HG02678 (cell line): Measurements from ENCODE around the gene OLFM1.

ENCODE experiments used
- ATAC-seq: cut with Tn5 transposase; IDR thresholded peaks from one replicate; pipeline ENCODE4 v1.9.1; 2021; ENCODE audit warnings: mild to moderate bottlenecking, moderate library complexity; ENCODE audit not compliant: unreplicated experiment

Gene OLFM1

DNA sequence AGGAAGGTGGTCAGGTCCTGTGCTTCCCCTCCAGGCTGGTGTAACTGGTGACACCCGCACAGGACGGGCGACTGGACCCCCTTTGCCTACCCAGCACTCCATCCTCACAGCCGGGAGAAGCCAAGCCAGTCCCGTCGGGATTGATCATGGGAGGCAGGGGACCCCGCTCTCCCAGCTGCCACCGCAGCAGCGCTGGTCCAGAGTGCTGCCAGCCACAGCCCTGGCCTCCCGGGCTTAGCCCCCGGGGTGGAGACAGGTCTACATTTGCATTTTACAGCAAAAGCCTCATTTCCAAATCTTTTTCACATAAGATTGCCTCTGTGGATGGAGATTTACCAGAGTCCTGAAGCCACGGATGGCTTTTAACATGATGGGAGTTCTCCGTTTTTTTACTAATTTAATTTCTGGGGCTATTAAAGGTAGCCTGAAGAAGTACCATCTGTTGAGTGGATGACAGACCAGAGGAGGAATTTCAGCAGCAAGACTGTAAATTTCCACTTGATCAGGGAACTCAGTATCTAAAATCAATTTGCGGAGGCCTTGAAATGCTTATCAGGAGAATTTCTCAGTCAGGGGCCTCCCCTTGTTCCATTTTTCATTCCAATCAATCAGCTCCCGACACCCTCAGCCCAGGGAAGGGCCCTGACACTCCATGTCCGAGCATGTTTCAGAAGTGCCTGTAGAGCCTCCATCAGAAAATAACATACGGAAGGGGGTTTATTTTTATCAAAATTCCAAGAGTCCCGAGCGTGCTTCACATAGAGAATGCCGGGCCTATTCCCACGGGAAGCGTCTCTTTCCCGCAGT is 80.6 kb downstream of the OLFM1 start:
- ATAC-seq, result no peak

DNA sequence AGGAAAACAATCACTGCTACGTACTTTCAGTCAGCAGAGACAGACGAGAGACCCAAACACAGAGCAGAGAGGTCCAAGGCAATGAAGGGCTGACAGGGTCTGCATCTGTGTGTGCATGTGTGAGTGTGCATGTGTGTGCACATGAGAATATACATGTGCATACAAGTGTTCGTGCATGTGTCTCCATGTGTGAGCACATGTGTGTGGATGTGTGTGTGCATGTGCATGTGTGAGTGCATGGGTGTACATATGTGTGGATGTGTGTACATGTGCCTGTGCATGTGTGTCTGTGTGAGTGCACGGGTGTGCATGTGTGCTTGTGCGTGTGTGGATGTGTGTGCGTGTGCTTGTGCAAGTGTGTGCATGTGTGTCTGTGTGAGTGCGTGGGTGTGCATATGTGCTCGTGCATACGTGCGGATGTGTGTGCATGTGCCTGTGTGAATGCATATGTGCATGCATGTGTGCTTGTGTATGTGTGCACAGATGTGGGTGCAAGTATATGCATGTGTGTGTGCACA is 82.3 kb downstream of the OLFM1 start:
- no peak for ATAC-seq

GRCh38 chr9:135170535-135170934 is 83.1 kb downstream of the OLFM1 start:
- ATAC-seq, result no peak
